Neural cell (in vitro differentiated cells): ENCODE measurements around the gene BCL6. TPM values are rescaled to one million over a fixed set of nuclear protein-coding genes. Genes with fewer than 3 reads are reported as not detected.

ENCODE experiments used
- H2AFZ ChIP-seq: fragments of 200-600, 300-800 bp; sonication (generic), shearing (Covaris generic); 2 replicates; pipeline ENCODE4 v1.6.0; 2014; ENCODE audit warnings: low read depth, mild to moderate bottlenecking, antibody characterized with exemption, low read length, moderate library complexity
- H3F3A ChIP-seq: fragments of 200-600 bp; shearing (Covaris generic); 2 replicates; pipeline ENCODE4 v1.6.1; 2016; ENCODE audit warnings: mild to moderate bottlenecking, moderate library complexity, mixed read lengths, antibody characterized with exemption, low read length; ENCODE audit not compliant: insufficient read depth, poor library complexity, severe bottlenecking
- H3K27ac ChIP-seq: fragments of 200-600, 300-800 bp; sonication (generic), shearing (Covaris generic); 2 replicates; pipeline ENCODE4 v1.5.1; 2014; ENCODE audit warnings: mild to moderate bottlenecking, low read length, moderate library complexity
- H3K27me3 ChIP-seq: fragments of 300-800, 200-600 bp; sonication (generic), shearing (Covaris generic); 2 replicates; pipeline ENCODE4 v1.6.0; 2014; ENCODE audit warnings: mild to moderate bottlenecking, low read depth, low read length, moderate library complexity; ENCODE audit not compliant: insufficient read depth
- H3K36me3 ChIP-seq: fragments of 300-800, 200-600 bp; sonication (generic), shearing (Covaris generic); 2 replicates; pipeline ENCODE4 v1.5.1; 2014; ENCODE audit warnings: mild to moderate bottlenecking, antibody characterized with exemption, low read length, moderate library complexity; ENCODE audit not compliant: insufficient read depth
- H3K4me2 ChIP-seq: fragments of 300-800, 200-600 bp; sonication (generic), shearing (Covaris generic); 2 replicates; pipeline ENCODE4 v1.6.0; 2014; ENCODE audit warnings: mild to moderate bottlenecking, low read length
- H3K4me3 ChIP-seq: fragments of 300-800, 200-600 bp; sonication (generic), shearing (Covaris generic); 2 replicates; pipeline ENCODE4 v1.5.1; 2014; ENCODE audit warnings: mild to moderate bottlenecking, low read length, moderate library complexity
- H3K79me2 ChIP-seq: fragments of 200-600 bp; shearing (Covaris generic); replicated peaks from 2 replicates; pipeline ENCODE4 v1.6.0; 2014; ENCODE audit warnings: mild to moderate bottlenecking, low read length, moderate library complexity; ENCODE audit not compliant: insufficient read depth
- H3K9ac ChIP-seq: fragments of 300-800, 200-600 bp; sonication (generic), shearing (Covaris generic); 2 replicates; pipeline ENCODE4 v1.6.1; 2016; ENCODE audit warnings: mild to moderate bottlenecking, low read length, mixed read lengths
- H3K9me2 ChIP-seq: fragments of 200-600 bp; shearing (Covaris generic); 2 replicates; pipeline ENCODE4 v1.6.1; 2016; ENCODE audit warnings: mild to moderate bottlenecking, low read length, mixed read lengths; ENCODE audit not compliant: insufficient read depth
- H3K9me3 ChIP-seq: fragments of 200-600, 300-800 bp; sonication (generic), shearing (Covaris generic); 2 replicates; pipeline ENCODE4 v1.6.1; 2016; ENCODE audit warnings: mild to moderate bottlenecking, mixed run types, low read length, moderate library complexity, mixed read lengths
- H4K20me1 ChIP-seq: fragments of 200-600 bp; shearing (Covaris generic); 2 replicates; pipeline ENCODE4 v1.6.1; 2016; ENCODE audit warnings: mild to moderate bottlenecking, mixed run types; ENCODE audit not compliant: insufficient read depth
- EP300 ChIP-seq: fragments of 450-650 bp; conservative IDR thresholded peaks from 2 replicates; pipeline ENCODE4 v1.6.1; 2014; ENCODE audit warnings: antibody characterized with exemption, mild to moderate bottlenecking, moderate library complexity; ENCODE audit not compliant: poor library complexity, severe bottlenecking
- EZH2 ChIP-seq: fragments of 200-600, 300-800 bp; shearing (Covaris generic), sonication (generic); IDR thresholded peaks from 2 replicates; pipeline ENCODE4 v1.6.1; 2014; ENCODE audit warnings: antibody characterized with exemption, low read length, borderline replicate concordance, mild to moderate bottlenecking; ENCODE audit not compliant: insufficient read depth, poor library complexity, severe bottlenecking
- MXI1 ChIP-seq: fragments of 450-650 bp; conservative IDR thresholded peaks from 2 replicates; pipeline ENCODE4 v1.6.1; 2014; ENCODE audit warnings: antibody characterized with exemption, mild to moderate bottlenecking; ENCODE audit not compliant: poor library complexity, severe bottlenecking
- POLR2AphosphoS5 ChIP-seq: IDR thresholded peaks from 2 replicates; pipeline ENCODE4 v1.6.1; 2012
- RAD21 ChIP-seq: fragments of 450-650 bp; conservative IDR thresholded peaks from 2 replicates; pipeline ENCODE4 v1.6.1; 2014; ENCODE audit warnings: antibody characterized with exemption, mild to moderate bottlenecking, moderate library complexity
- SMC3 ChIP-seq: fragments of 450-650 bp; conservative IDR thresholded peaks from 2 replicates; pipeline ENCODE4 v1.6.1; 2014; ENCODE audit warnings: antibody characterized with exemption, mild to moderate bottlenecking, moderate library complexity; ENCODE audit not compliant: poor library complexity
- TAF1 ChIP-seq: IDR thresholded peaks from 2 replicates; pipeline ENCODE4 v1.6.1; 2012; ENCODE audit warnings: low read depth
- polyA plus RNA-seq: library from polyadenylated mRNA; depleted of rRNA; stranded (reverse); fragments of >200 nt; gene quantifications from 2 replicates; pipeline ENCODE4 v1.2.3, GENCODE V29; 2014
- TF ChIP-seq, protein P1 (sequence below): fragments of 450-650 bp; IDR thresholded peaks from 2 replicates; pipeline ENCODE4 v1.5.1; 2014; ENCODE audit warnings: antibody characterized with exemption, mild to moderate bottlenecking, moderate library complexity; ENCODE audit not compliant: poor library complexity, severe bottlenecking
- TF ChIP-seq, protein P2 (sequence below): IDR thresholded peaks from 2 replicates; pipeline ENCODE4 v1.6.1; 2012; ENCODE audit warnings: borderline replicate concordance

The BCL6 gene
- polyA plus RNA-seq, 1 donor from 2014 or later: 5.2 TPM

DNA sequence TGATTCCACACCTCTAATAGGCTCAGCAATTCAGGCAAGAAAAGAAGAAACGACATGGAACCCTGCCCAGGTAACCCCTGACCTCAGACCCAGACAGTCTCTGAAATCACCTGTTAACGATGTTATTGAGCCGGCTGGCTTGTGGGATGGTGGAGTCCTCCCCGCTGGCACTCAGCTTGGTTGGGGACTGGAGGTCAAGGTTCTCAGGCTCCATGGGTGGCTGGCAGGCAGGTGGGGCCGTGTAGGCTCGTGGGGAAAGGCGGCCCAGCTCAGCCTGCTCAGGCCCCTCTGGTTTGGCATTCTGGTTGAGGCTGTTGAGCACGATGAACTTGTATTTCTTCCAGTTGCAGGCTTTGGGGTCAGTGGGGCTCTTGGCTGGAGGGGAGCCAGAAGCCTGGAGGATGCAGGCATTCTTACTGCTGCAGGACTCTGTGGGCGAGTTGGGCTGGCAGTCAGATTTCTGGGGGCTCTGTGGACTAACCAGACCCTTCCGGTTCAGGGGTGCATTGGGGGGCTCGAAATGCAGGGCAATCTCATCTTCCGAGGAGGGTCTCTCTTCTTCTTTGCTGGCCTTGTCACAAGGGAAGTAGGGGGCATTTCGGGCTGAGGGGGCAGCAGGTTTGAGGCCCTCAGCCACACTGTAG, 16.2 kb downstream of the BCL6 start:
- H3K79me2 ChIP-seq: no peaks in the 10 kb centered on the region
- no peak overlapping the region for H3K4me3 ChIP-seq
- no peak overlapping the region for H2AFZ ChIP-seq
- no peaks in the 10 kb centered on the region for H3F3A ChIP-seq
- H3K9me3 ChIP-seq: no peaks in the 10 kb centered on the region
- H3K4me2 ChIP-seq: no peak overlapping the region
- no peaks in the 10 kb centered on the region for H3K9me2 ChIP-seq
- no peak overlapping the region for H3K27ac ChIP-seq
- H4K20me1 ChIP-seq: no peaks in the 10 kb centered on the region
- H3K36me3 ChIP-seq: no peaks in the 10 kb centered on the region
- no peak overlapping the region for H3K9ac ChIP-seq
- no peaks in the 10 kb centered on the region for H3K27me3 ChIP-seq
- no peak for TF ChIP-seq POLR2AphosphoS5
- TF ChIP-seq MXI1: no peak
- TF ChIP-seq, protein P1, sequence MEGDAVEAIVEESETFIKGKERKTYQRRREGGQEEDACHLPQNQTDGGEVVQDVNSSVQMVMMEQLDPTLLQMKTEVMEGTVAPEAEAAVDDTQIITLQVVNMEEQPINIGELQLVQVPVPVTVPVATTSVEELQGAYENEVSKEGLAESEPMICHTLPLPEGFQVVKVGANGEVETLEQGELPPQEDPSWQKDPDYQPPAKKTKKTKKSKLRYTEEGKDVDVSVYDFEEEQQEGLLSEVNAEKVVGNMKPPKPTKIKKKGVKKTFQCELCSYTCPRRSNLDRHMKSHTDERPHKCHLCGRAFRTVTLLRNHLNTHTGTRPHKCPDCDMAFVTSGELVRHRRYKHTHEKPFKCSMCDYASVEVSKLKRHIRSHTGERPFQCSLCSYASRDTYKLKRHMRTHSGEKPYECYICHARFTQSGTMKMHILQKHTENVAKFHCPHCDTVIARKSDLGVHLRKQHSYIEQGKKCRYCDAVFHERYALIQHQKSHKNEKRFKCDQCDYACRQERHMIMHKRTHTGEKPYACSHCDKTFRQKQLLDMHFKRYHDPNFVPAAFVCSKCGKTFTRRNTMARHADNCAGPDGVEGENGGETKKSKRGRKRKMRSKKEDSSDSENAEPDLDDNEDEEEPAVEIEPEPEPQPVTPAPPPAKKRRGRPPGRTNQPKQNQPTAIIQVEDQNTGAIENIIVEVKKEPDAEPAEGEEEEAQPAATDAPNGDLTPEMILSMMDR: no peak
- no peak for TF ChIP-seq TAF1
- no peak for TF ChIP-seq EZH2
- TF ChIP-seq, protein P2, sequence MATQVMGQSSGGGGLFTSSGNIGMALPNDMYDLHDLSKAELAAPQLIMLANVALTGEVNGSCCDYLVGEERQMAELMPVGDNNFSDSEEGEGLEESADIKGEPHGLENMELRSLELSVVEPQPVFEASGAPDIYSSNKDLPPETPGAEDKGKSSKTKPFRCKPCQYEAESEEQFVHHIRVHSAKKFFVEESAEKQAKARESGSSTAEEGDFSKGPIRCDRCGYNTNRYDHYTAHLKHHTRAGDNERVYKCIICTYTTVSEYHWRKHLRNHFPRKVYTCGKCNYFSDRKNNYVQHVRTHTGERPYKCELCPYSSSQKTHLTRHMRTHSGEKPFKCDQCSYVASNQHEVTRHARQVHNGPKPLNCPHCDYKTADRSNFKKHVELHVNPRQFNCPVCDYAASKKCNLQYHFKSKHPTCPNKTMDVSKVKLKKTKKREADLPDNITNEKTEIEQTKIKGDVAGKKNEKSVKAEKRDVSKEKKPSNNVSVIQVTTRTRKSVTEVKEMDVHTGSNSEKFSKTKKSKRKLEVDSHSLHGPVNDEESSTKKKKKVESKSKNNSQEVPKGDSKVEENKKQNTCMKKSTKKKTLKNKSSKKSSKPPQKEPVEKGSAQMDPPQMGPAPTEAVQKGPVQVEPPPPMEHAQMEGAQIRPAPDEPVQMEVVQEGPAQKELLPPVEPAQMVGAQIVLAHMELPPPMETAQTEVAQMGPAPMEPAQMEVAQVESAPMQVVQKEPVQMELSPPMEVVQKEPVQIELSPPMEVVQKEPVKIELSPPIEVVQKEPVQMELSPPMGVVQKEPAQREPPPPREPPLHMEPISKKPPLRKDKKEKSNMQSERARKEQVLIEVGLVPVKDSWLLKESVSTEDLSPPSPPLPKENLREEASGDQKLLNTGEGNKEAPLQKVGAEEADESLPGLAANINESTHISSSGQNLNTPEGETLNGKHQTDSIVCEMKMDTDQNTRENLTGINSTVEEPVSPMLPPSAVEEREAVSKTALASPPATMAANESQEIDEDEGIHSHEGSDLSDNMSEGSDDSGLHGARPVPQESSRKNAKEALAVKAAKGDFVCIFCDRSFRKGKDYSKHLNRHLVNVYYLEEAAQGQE: no peak
- TF ChIP-seq RAD21: no peak
- no peak for TF ChIP-seq SMC3
- no peak for TF ChIP-seq EP300

DNA sequence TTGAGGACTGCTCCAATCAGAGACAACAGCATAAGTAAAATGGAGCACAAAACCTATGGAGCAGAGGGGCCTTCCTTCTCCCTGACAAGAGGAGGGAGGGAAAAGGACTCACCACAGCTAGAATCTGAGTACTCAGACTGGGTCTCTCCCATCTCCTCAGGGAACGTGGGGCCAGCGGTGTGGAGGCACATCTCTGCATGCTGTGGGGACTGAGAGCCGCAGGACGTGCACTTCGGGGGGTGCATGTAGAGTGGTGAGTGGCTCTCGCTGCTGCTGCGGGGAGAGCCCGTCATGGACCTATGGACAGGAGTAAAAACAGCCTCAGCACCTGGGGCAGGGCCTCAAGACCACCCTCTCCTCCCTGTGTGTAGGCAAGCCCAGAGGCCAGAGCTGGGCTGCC, 17.0 kb downstream of the BCL6 start:
- H3F3A ChIP-seq: no peaks in the 10 kb centered on the region
- H3K9ac ChIP-seq: no peak overlapping the region
- H3K27ac ChIP-seq: no peak overlapping the region
- H4K20me1 ChIP-seq: no peaks in the 10 kb centered on the region
- no peaks in the 10 kb centered on the region for H3K9me3 ChIP-seq
- no peaks in the 10 kb centered on the region for H3K36me3 ChIP-seq
- no peak overlapping the region for H3K4me3 ChIP-seq
- no peak overlapping the region for H3K4me2 ChIP-seq
- H3K9me2 ChIP-seq: no peaks in the 10 kb centered on the region
- no peak overlapping the region for H2AFZ ChIP-seq
- no peaks in the 10 kb centered on the region for H3K79me2 ChIP-seq
- H3K27me3 ChIP-seq: no peaks in the 10 kb centered on the region
- TF ChIP-seq POLR2AphosphoS5: no peak
- TF ChIP-seq EP300: no peak
